SJCRH30 (cell line): ENCODE results near the gene GPR146. TPM values are rescaled to one million over a fixed set of nuclear protein-coding genes. Genes with fewer than 3 reads are reported as not detected.
A peak's percentile ranks its signal among the peaks of the same experiment; 100 is the strongest.

Experiments
- DNase-seq, 2 experiments: peaks; one replicate each; pipeline ENCODE4 v3.0.0-alpha.2; 2015 to 2020
- H3K27ac ChIP-seq: fragments of 250-450 bp; sonication (Bioruptor Pico); 2 replicates; pipeline ENCODE4 v1.5.1; 2020; ENCODE audit warnings: mild to moderate bottlenecking, moderate library complexity
- H3K27me3 ChIP-seq: fragments of 250-450 bp; sonication (Bioruptor Pico); 2 replicates; pipeline ENCODE4 v1.5.1; 2020; ENCODE audit warnings: mild to moderate bottlenecking, moderate library complexity
- H3K36me3 ChIP-seq: fragments of 250-450 bp; sonication (Bioruptor Pico); 2 replicates; pipeline ENCODE4 v1.5.1; 2020; ENCODE audit warnings: mild to moderate bottlenecking, moderate library complexity
- H3K4me1 ChIP-seq: fragments of 250-450 bp; sonication (Bioruptor Pico); 2 replicates; pipeline ENCODE4 v1.5.1; 2020; ENCODE audit warnings: mild to moderate bottlenecking, moderate library complexity
- H3K4me3 ChIP-seq: fragments of 250-450 bp; sonication (Bioruptor Pico); 2 replicates; pipeline ENCODE4 v1.5.1; 2020; ENCODE audit warnings: mild to moderate bottlenecking, moderate library complexity
- H3K9me3 ChIP-seq: fragments of 250-450 bp; sonication (Bioruptor Pico); replicated peaks from 2 replicates; pipeline ENCODE4 v1.5.1; 2020; ENCODE audit warnings: mild to moderate bottlenecking, moderate library complexity
- total RNA-seq: library from RNA; depleted of rRNA; stranded (reverse); fragments of >200 nt; shearing (Covaris generic); gene quantifications from 2 replicates; pipeline ENCODE4 v1.2.3, GENCODE V29; 2014

Gene GPR146
- total RNA-seq, 1 experiment from 2014 or later = 0.93 TPM

GRCh38 chr7:1076184-1077072, 32.1 kb downstream of the GPR146 start:
- H3K9me3 ChIP-seq = no peaks in the 10 kb centered on the region
- DNase-seq = no peak
- no peak overlapping the region for H3K27ac ChIP-seq
- H3K4me3 ChIP-seq = no peak overlapping the region
- no peaks in the 10 kb centered on the region for H3K27me3 ChIP-seq
- H3K4me1 ChIP-seq = peaks cover 17% of the 10 kb centered on the region
- H3K36me3 ChIP-seq = no peaks in the 10 kb centered on the region

GRCh38 chr7:1078519-1078918, 34.2 kb downstream of the GPR146 start:
- Histone ChIP-seq H3K4me1 (peaks cover 23% of the 10 kb centered on the region), H3K4me3 (no peak overlapping the region), H3K9me3 (no peaks in the 10 kb centered on the region), H3K36me3 (no peaks in the 10 kb centered on the region), H3K27me3 (no peaks in the 10 kb centered on the region), H3K27ac (no peak overlapping the region)
- DNase-seq = no peak

- Histone ChIP-seq H3K36me3 (no peaks in the 10 kb centered on the region), H3K27ac (no peak overlapping the region), H3K9me3 (no peaks in the 10 kb centered on the region), H3K4me1 (peaks cover 23% of the 10 kb centered on the region), H3K27me3 (no peaks in the 10 kb centered on the region), H3K4me3 (no peak overlapping the region)
- DNase-seq = no peak
Measured at GRCh38 chr7:1078985-1079384, 34.6 kb downstream of the GPR146 start.

GRCh38 chr7:1079546-1079945, 35.2 kb downstream of the GPR146 start:
- Histone ChIP-seq H3K27ac (no peak overlapping the region), H3K36me3 (no peaks in the 10 kb centered on the region), H3K4me1 (peaks cover 23% of the 10 kb centered on the region), H3K4me3 (no peak overlapping the region), H3K27me3 (no peaks in the 10 kb centered on the region), H3K9me3 (no peaks in the 10 kb centered on the region)
- DNase-seq = no peak

GRCh38 chr7:1080252-1080920, 36.0 kb downstream of the GPR146 start:
- no peaks in the 10 kb centered on the region for H3K36me3 ChIP-seq
- H3K4me3 ChIP-seq = no peak overlapping the region
- no peaks in the 10 kb centered on the region for H3K27me3 ChIP-seq
- DNase-seq = peak; percentile 34 to 51
- H3K27ac ChIP-seq = peak overlapping the region; percentile 50
- peaks cover 23% of the 10 kb centered on the region for H3K4me1 ChIP-seq
- no peaks in the 10 kb centered on the region for H3K9me3 ChIP-seq

- Histone ChIP-seq H3K9me3 (no peaks in the 10 kb centered on the region), H3K4me3 (no peak overlapping the region), H3K4me1 (peaks cover 23% of the 10 kb centered on the region), H3K36me3 (no peaks in the 10 kb centered on the region), H3K27me3 (no peaks in the 10 kb centered on the region), H3K27ac (peak overlapping the region; percentile 50; the same call in 1 of the 2 replicates)
- DNase-seq = no peak
Measured at GRCh38 chr7:1080921-1081255, 36.5 kb downstream of the GPR146 start.

GRCh38 chr7:1081336-1081735, 37.0 kb downstream of the GPR146 start:
- H3K4me1 ChIP-seq = peaks cover 23% of the 10 kb centered on the region
- H3K36me3 ChIP-seq = no peaks in the 10 kb centered on the region
- no peak overlapping the region for H3K27ac ChIP-seq
- no peak overlapping the region for H3K4me3 ChIP-seq
- H3K27me3 ChIP-seq = no peaks in the 10 kb centered on the region
- no peak for DNase-seq
- H3K9me3 ChIP-seq = no peaks in the 10 kb centered on the region

- Histone ChIP-seq H3K27me3 (no peaks in the 10 kb centered on the region), H3K9me3 (no peaks in the 10 kb centered on the region), H3K4me1 (peaks cover 23% of the 10 kb centered on the region), H3K36me3 (no peaks in the 10 kb centered on the region), H3K4me3 (no peak overlapping the region), H3K27ac (no peak overlapping the region)
- DNase-seq = peak; percentile 20 to 47
Measured at GRCh38 chr7:1081931-1082401, 37.6 kb downstream of the GPR146 start.

GRCh38 chr7:1083729-1084657, 39.6 kb downstream of the GPR146 start:
- peaks cover 28% of the 10 kb centered on the region for H3K4me1 ChIP-seq
- H3K27ac ChIP-seq = no peak overlapping the region
- no peak for DNase-seq
- H3K9me3 ChIP-seq = no peaks in the 10 kb centered on the region
- no peaks in the 10 kb centered on the region for H3K36me3 ChIP-seq
- H3K27me3 ChIP-seq = no peaks in the 10 kb centered on the region
- no peak overlapping the region for H3K4me3 ChIP-seq

GRCh38 chr7:1085266-1085665, 40.9 kb downstream of the GPR146 start:
- Histone ChIP-seq H3K27me3 (no peaks in the 10 kb centered on the region), H3K4me1 (peaks cover 21% of the 10 kb centered on the region), H3K4me3 (no peak overlapping the region), H3K27ac (no peak overlapping the region), H3K9me3 (no peaks in the 10 kb centered on the region), H3K36me3 (no peaks in the 10 kb centered on the region)
- DNase-seq = no peak

- Histone ChIP-seq H3K4me3 (no peak overlapping the region), H3K9me3 (no peaks in the 10 kb centered on the region), H3K27me3 (no peaks in the 10 kb centered on the region), H3K4me1 (peaks cover 16% of the 10 kb centered on the region), H3K27ac (no peak overlapping the region), H3K36me3 (no peaks in the 10 kb centered on the region)
- DNase-seq = no peak
Measured at GRCh38 chr7:1085910-1086421, 41.6 kb downstream of the GPR146 start.

- Histone ChIP-seq H3K9me3 (no peaks in the 10 kb centered on the region), H3K4me1 (peaks cover 9% of the 10 kb centered on the region; the same call in 1 of the 2 replicates), H3K36me3 (no peaks in the 10 kb centered on the region), H3K27me3 (no peaks in the 10 kb centered on the region), H3K4me3 (no peak overlapping the region), H3K27ac (no peak overlapping the region)
- DNase-seq = peak; percentile 38 to 61
Measured at GRCh38 chr7:1086588-1087464, 42.5 kb downstream of the GPR146 start.

- Histone ChIP-seq H3K27me3 (no peaks in the 10 kb centered on the region), H3K27ac (no peak overlapping the region), H3K9me3 (no peaks in the 10 kb centered on the region), H3K4me1 (peaks cover 5% of the 10 kb centered on the region; the same call in 1 of the 2 replicates), H3K36me3 (no peaks in the 10 kb centered on the region), H3K4me3 (no peak overlapping the region)
- no peak for DNase-seq
Measured at GRCh38 chr7:1087465-1087814, 43.1 kb downstream of the GPR146 start.
